Uterus (tissue), 2 donors: ENCODE results near the gene MYH2.

ENCODE experiments used
- CTCF ChIP-seq, 4 experiments: fragments of 200-600 bp in 2 of 4; fragments of 450-650 bp in 2 of 4; sonication (generic) in 2 of 4; IDR thresholded peaks; one replicate each; pipeline ENCODE4 v1.5.1; 2016 to 2019; ENCODE audit warnings: antibody characterized with exemption in 4 of 4, mild to moderate bottlenecking in 2 of 4, moderate library complexity in 1 of 4
- POLR2A ChIP-seq, 2 donors: fragments of 450-650 bp; IDR thresholded peaks; one replicate each; pipeline ENCODE4 v1.6.1; 2016; ENCODE audit warnings: antibody characterized with exemption in 2 of 2, mild to moderate bottlenecking in 1 of 2, moderate library complexity in 1 of 2

- no peak for TF ChIP-seq CTCF (IDR thresholded peaks at IDR 0.05)
- TF ChIP-seq POLR2A (IDR thresholded peaks at IDR 0.05), result no peak
Measured at GRCh38 chr17:10492004-10492403, 57.5 kb downstream of the MYH2 start.
